ENCODE data around the gene CDKN1A.

The CDKN1A gene

DNA sequence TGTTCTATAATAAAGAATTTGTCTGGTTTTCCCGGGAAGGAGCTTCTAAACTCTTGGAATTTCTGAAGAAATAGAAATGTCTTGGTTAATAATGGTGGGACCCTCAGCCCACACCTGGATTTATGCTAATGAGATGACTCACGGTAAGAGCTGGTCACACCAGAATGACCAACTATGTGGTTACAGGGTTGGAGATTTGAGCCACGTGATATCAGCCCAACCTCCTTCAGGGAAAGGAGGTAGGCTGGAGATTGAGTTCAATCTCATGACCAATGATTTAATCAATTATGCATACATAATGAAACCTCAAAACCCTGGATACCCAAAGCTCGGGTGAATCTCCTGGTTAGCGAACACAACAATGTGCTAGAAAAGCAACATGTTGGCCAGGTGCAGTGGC is 22.1 kb upstream of the CDKN1A start:
- DNase-seq: no peak

DNA sequence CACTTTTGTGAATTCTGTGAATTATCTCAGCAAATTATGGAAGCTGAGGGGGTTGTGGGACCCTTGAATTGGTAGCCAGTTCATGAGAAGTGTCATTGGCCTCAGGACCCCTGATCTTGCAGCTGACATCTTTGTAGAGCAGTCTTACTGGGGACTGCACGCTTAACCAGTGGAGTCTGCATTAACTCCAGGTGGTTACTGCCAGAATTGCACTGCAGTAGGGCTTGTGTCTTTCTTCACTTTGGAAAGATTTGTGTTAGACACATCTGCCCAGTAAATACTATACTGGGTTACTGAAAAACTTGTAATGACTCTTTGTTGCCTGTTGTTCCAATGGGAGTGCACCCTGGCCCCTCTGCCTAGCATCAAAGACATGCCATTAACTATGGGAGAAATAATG is 21.2 kb upstream of the CDKN1A start:
- DNase-seq: no peak

DNA sequence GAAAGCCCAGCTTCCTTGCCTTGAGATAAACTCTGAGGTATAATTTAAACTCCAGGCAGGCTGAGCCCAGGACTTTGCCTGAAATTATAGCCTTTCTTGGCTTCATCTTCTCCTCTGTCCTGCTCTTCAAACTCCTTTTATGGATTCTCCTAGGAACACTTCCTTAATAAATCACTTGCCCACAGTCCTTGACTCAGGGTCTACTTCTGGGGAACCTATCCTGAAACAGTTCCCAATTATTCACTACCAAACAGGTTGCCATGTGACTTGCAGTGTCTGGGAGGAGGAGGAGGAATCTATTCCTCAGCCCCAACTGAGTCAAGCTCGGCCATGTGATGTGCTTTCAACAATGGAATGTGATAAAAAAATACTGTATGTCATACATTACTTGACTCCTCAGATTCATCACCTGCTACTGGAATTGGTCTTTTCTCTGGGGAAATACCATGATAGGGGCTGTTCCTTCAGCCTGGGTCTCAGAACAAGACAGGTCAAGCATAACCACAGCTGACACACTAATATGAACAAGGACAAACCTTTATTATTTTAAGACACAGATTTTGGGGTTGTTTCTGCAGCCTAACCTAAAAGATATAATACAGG is 20.5 kb upstream of the CDKN1A start:
- DNase-seq: no peak

DNA sequence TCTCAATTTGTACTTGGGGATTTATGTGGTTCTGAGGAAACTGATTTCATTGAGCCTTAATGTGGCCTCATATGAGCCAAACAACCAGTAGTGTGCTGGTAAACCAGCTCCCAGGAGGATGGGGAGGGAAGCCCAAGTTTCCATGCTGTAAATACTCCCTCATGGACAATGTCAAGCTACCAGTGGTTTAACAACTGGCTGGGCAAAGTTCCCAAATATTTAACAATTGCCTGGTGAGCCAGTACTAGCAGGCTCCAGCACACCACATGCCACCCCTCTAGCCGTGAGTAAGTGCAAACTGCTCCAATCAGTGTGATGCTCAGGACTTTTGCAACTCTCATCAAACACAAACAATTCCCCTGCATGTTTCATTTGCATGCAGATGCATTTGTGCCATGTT is 19.2 kb upstream of the CDKN1A start:
- DNase-seq: no peak

DNA sequence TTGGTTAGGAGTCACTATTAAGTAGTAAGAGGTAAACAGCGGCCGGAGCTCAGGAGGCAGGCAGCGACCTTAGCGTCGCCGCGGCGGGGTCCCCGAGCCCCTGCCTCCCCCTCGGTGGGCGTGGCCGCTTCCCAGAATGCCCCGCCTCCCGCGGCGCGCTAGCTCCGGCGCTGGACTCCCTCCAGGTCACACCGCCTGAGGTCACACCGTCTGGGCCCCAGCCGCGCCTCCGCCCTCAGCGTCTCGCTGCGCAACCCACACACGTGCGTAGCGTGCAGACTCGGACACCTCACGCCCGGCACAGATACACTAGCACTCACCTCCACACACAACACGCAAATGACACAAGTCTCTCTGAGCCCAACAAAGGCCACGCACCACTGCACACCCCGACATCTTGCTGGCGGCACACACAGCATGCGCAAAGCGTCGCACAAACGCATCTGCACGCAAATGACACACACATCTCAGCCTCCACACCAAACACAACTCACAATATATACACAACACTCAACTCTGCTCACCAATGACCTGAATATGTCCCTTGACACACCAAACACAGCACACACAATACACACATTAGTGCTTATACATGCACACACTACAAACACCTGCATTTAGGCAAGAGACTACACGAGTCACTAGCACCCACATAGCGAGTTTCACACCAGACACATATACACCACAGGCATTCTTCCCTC is 17.6 kb upstream of the CDKN1A start:
- no peak for DNase-seq

DNA sequence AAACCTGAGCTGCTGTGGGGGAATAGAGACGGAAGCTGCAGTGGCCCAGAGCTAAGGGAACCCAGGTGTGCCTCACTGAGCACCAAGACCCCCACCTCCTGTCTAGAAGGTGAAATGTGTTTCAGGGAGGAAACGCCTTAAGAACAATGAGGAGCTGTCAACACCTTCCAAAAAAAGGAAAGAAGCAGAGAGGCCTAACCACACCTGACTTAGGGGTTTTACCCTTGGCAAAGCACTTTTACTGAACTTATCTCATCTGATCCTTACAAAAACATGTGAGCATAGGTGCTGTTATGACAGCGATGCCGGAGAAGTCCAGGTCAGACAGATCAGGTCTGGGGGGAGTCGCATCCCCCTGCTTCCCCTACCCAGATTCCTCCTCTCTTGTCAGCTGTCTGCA is 16.1 kb upstream of the CDKN1A start:
- no peak for DNase-seq

DNA sequence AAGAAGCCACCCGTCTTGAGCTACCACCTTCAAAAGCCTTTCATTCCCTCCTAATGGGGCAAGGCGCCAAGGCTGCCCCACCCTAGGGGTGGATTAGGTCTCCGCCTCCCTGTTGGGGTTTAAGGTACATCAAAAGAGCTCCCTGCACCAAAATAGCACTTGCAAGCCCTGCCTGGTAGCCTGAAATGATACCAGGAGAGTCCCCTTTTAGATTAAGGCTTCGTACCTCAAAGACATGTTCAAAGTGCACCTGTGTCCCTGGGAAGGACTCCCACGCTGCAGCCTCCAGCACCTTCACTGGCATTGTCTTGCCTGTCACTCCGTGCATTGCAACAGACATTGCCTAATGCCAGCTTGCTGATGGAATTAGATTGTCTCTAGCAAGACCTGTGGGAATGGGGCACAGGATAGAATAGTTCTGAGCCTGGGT is 15.7 kb upstream of the CDKN1A start:
- no peak for DNase-seq

DNA sequence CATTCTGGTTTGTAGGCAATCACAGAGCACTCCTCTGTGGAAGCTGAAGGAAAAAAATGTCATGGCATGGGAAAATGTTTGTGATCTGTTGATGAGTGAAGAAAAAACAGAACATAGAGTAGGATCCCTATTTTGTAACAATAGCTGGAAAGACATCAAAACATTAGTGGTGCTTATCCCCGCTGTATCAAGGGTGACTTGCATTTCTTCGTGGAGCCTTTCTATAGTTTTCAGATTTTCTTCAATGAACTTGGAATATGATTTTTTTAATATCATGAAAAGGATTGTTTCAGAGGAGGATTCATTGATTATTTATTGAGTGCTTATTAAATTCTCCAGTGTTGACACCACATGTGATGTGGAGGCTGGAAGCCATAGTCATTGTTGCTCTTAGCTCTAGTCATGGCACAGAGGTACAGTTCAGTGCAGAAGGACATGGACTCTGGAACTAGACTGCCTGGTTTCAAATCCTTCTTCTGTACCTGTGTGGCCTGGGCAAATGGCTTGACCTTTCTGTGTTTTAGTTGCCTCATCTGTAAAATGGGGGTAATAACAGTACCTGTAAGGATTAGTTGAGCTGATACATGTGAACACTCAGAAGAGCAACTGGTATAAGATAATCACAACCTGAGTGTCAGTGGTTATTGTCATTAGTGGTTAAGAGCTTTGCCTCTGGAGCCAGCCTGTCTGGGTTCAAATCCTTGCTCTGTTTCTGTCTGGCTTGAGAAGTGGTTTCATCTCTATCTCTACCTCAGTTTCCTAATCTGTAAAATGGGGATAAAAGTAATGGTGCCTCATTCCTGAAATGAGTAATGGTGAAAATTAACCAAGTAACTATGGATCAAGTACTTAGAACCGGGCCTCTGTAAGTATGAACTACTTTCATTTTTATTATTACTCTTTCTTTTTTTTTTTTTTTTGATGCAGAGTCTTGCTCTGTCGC is 14.7 kb upstream of the CDKN1A start:
- DNase-seq: no peak

DNA sequence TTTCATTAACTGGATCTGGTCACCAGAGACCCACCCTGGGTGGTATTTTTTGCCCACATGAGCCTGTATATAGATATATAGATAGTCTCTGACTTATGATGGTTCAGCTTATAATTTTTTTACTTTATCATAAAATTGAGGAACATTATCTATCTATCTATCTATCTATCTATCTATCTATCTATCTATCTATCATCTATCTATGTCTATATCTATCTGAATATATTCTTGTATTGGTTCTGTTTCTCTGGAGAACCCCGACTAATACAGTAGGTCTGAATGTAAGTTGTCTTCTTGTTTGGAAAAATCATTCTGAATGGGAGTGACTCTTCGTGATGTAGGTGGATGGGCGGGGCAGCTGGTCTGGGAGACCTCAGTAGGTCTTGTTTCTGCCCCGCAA is 13.3 kb upstream of the CDKN1A start:
- no peak for DNase-seq

DNA sequence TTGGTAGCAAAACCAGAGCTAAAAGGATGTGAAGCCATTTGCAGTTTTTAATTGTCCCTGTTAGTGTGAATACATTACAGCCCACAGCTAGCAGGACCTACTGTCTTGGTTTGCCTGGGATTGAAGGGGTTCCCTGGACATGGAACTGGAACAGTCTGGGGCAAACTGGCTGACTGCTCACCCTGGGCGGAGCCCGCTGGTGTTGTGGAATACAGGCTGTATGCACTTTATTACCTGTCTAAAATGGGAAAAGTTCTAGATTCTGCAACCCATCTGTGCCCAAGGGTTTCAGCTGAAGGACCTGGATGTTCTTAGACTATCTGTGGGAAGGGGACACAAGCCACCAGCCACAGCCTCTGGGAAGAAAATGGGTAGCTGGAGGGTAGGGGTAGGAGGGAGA is 12.2 kb upstream of the CDKN1A start:
- DNase-seq: no peak

DNA sequence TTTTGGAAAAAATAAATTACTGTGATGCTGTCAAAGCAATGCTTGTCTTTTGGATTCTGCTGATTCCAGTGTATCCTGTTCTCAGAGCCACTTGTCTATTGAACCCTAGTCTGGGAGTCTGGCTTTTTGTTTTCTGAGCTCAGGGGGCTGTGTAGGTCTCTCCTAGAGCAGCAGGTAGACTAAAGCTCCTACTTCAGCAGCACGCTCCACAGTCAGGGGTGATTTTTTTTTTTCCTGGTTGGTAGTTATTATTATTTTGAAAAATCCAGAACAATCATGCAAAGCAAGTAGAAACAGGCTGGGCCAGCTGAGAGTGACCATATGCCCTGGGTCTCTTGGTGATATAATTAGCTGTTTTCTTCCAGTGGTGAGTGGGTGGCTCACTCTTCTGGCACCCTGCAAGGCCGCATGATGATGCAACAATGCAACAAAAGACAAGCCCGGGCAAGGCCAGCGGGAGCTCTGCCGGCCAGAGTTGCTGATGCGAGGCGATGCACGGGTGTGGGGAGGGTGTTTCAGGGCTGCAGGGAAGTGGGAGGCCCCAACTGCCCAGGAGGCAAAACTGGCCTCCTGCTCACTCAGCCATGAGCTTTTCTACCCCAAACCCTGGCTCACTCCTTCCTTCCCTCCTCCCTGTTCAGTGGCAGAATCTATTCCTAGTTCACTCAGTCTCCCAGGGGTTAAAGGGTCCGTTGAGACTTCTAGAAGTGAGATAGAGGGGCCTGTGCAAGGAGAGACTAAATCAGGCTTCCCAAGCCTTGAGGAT is 11.5 kb upstream of the CDKN1A start:
- DNase-seq: no peak

DNA sequence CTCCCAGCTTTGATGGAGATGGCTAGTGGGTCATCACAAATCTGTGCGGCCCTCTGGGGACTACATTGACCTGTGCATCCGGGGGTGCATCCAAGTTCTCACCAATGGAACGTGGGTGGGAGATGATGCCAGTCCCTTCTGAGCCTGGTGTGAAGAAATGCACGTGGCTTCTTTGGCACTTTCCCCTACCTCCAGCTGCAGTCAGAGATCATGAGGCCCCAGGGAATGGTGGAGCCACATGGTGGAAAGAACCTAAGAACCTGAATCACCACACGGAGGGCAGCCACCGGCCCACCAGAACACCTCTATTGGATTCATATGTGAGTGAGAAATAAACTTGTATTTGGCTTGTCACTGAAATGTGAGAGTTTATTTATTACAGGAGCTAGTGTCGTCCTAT is 9.9 kb upstream of the CDKN1A start:
- no peak for DNase-seq

DNA sequence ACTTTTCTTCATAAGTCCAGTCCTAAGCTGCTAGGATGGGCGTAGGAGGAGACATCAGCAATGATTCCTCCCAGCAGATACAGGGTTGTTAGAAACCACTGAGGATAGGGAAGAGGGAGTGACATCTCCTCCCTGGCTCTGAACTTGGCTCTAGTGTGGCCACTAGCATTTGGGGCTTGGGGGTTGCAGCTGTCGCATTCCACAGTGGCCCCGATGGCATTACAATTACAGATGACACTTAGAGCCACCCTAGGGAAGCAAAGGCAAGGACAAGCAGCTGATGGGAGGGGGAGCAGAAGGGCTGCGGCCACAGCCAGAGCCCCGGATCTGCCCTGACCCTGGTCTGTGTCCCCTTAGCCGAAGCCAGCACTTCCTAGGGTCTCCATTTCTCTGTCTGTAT is 9.5 kb upstream of the CDKN1A start:
- no peak for DNase-seq

DNA sequence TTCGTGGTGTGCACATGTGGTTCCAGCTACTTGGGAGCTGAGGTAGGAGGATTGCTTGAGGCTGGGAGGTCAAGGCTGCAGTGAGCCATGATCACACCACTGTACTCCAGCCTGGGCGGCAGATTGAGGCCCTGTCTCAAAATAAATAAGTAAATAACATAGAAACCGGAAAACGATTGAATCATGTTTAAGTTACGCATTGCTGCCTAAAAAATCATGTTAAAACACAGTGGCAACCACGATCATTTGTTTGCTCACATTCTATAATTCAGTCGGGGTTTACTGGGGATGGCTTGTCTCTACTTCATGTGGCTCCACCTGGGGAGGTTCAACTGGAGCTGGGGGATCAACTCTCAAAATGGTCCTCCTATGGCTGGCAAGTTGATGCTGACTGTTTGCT is 8.2 kb upstream of the CDKN1A start:
- no peak for DNase-seq

DNA sequence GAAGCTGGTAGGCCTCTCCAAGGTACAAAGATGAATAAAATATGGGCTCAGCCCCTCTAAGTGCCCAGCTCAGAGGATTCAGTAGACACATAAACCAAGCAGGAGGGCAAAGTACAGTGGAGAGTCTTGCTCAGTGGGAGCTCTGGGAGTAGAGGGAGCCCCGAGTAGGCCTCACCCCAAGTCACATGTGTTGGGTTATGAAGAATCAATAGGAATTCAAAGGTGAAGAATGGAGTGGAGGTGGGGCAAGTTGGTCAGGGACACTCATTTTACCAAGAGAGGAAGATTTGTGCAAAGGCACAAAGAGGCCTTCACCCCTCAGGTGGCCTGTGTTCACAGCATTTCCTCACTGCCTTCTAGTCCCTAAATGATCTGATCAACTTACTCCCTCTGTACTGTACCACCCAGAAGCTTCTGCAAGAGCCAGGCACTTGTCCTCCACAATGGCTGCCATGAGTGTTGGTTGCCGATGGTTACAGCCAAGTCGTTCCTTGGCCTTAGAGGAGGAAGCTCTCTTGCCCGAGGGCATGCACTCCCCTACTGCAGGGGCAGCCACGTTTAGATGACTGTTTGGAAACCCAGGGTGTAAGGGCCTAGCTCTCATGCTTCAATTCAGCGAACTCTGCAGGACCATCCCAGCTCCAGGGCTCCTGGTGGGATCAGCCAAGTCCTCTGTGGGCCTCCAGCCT is 6.7 kb upstream of the CDKN1A start:
- DNase-seq: no peak

DNA sequence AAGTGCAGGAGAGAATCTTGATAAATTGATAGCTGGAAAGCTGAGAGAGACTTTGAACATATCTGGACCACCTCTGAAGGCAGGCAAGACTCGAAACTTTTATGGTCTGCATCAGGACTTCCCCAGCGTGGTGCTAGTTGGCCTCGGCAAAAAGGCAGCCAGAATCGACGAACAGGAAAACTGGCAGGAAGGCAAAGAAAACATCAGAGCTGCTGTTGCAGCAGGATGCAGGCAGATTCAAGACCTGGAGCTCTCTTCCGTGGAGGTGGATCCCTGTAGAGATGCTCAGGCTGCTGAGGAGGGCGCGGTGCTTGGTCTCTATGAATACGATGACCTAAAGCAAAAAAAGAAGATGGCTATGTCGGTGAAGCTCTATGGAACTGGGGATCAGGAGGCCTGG is 4.6 kb upstream of the CDKN1A start:
- no peak for DNase-seq

DNA sequence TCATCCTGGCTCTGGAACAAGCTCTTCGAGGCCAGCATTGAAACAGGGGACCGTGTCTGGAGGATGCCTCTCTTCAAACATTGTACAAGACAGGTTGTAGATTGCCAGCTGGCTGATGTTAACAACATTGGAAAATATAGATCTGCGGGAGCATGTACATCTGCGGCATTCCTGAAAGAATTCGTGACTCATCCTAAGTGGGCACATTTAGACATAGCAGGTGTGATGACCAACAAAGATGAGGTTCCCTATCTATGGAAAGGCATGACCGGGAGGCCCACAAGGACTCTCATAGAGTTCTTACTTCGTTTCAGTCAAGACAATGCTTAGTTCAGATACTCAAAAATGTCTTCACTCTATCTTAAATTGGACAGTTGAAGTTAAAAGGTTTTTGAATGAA is 3.6 kb upstream of the CDKN1A start:
- DNase-seq: no peak

DNA sequence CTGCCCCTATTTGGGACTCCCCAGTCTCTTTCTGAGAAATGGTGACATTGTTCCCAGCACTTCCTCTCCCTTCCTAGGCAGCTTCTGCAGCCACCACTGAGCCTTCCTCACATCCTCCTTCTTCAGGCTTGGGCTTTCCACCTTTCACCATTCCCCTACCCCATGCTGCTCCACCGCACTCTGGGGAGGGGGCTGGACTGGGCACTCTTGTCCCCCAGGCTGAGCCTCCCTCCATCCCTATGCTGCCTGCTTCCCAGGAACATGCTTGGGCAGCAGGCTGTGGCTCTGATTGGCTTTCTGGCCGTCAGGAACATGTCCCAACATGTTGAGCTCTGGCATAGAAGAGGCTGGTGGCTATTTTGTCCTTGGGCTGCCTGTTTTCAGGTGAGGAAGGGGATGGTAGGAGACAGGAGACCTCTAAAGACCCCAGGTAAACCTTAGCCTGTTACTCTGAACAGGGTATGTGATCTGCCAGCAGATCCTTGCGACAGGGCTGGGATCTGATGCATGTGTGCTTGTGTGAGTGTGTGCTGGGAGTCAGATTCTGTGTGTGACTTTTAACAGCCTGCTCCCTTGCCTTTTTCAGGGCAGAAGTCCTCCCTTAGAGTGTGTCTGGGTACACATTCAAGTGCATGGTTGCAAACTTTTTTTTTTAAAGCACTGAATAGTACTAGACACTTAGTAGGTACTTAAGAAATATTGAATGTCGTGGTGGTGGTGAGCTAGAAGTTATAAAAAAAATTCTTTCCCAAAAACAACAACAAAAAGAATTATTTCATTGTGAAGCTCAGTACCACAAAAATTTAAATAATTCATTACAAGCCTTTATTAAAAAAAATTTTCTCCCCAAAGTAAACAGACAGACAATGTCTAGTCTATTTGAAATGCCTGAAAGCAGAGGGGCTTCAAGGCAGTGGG is 2.1 kb upstream of the CDKN1A start:
- no peak for DNase-seq

DNA sequence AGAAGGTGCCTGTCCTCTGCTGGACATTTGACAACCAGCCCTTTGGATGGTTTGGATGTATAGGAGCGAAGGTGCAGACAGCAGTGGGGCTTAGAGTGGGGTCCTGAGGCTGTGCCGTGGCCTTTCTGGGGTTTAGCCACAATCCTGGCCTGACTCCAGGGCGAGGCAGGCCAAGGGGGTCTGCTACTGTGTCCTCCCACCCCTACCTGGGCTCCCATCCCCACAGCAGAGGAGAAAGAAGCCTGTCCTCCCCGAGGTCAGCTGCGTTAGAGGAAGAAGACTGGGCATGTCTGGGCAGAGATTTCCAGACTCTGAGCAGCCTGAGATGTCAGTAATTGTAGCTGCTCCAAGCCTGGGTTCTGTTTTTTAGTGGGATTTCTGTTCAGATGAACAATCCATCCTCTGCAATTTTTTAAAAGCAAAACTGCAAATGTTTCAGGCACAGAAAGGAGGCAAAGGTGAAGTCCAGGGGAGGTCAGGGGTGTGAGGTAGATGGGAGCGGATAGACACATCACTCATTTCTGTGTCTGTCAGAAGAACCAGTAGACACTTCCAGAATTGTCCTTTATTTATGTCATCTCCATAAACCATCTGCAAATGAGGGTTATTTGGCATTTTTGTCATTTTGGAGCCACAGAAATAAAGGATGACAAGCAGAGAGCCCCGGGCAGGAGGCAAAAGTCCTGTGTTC is 1.3 kb upstream of the CDKN1A start:
- DNase-seq: no peak

DNA sequence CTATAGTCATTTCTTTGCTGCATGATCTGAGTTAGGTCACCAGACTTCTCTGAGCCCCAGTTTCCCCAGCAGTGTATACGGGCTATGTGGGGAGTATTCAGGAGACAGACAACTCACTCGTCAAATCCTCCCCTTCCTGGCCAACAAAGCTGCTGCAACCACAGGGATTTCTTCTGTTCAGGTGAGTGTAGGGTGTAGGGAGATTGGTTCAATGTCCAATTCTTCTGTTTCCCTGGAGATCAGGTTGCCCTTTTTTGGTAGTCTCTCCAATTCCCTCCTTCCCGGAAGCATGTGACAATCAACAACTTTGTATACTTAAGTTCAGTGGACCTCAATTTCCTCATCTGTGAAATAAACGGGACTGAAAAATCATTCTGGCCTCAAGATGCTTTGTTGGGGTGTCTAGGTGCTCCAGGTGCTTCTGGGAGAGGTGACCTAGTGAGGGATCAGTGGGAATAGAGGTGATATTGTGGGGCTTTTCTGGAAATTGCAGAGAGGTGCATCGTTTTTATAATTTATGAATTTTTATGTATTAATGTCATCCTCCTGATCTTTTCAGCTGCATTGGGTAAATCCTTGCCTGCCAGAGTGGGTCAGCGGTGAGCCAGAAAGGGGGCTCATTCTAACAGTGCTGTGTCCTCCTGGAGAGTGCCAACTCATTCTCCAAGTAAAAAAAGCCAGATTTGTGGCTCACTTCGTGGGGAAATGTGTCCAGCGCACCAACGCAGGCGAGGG is 594 bp upstream of the CDKN1A start:
- DNase-seq: no peak

Data from activated CD4-positive, CD25-positive, alpha-beta regulatory T cell (primary cell).